NCI-H146 treated with DMSO at 0.1 percent for 48 hours (cell line): Measurements from ENCODE around the gene S100A12.
"Not testable (repeated sequence)": the region's sequence is repeated elsewhere in the genome, so short reads cannot be mapped to it uniquely, and the experiment has no call there.

Source experiments
- DNase-seq: peaks from one replicate; lab custom pipeline; 2025; ENCODE audit not compliant: unreplicated experiment; lab: John Stamatoyannopoulos, UW

Gene S100A12

GRCh38 chr1:153375511-153375910 lies at the start of gene S100A12:
TSS of gene S100A12 (minus strand) at chr1:153375621. CDS start at chr1:153374592, 1,029 bp downstream.
- no peak for DNase-seq

- no peak for DNase-seq
Measured at GRCh38 chr1:153422450-153423068, 47.1 kb upstream of the S100A12 start.

GRCh38 chr1:153420306-153420705 lies 44.9 kb upstream of the S100A12 start:
- no peak for DNase-seq

- not testable (repeated sequence) for DNase-seq
Measured at GRCh38 chr1:153419436-153419793, 44.0 kb upstream of the S100A12 start.

- DNase-seq, result not testable (repeated sequence)
Measured at GRCh38 chr1:153418758-153419435, 43.5 kb upstream of the S100A12 start.

- DNase-seq, result no peak
Measured at GRCh38 chr1:153417136-153417888, 41.9 kb upstream of the S100A12 start.

- no peak for DNase-seq
Measured at GRCh38 chr1:153415850-153416570, 40.6 kb upstream of the S100A12 start, which contains the start of gene S100A7A. TSS of gene S100A7A (plus strand) at chr1:153416520. CDS start at chr1:153418083, 1,563 bp downstream.

- DNase-seq, result not testable (repeated sequence)
Measured at GRCh38 chr1:153413961-153414360, 38.5 kb upstream of the S100A12 start.

GRCh38 chr1:153407274-153407673 lies 31.9 kb upstream of the S100A12 start:
- not testable (repeated sequence) for DNase-seq

GRCh38 chr1:153405825-153406599 lies 30.6 kb upstream of the S100A12 start:
- DNase-seq, result not testable (repeated sequence)

GRCh38 chr1:153404768-153405167 lies 29.3 kb upstream of the S100A12 start:
- DNase-seq, result no peak

GRCh38 chr1:153404086-153404635 lies 28.7 kb upstream of the S100A12 start:
- no peak for DNase-seq

- DNase-seq, result no peak
Measured at GRCh38 chr1:153403421-153404085, 28.1 kb upstream of the S100A12 start.

GRCh38 chr1:153402226-153402625 lies 26.8 kb upstream of the S100A12 start:
- DNase-seq, result no peak

- DNase-seq, result no peak
Measured at GRCh38 chr1:153401461-153401860, 26.0 kb upstream of the S100A12 start.

- peak; percentile 38 for DNase-seq
Measured at GRCh38 chr1:153400244-153400643, 24.8 kb upstream of the S100A12 start.

GRCh38 chr1:153399401-153400055 lies 24.1 kb upstream of the S100A12 start:
- DNase-seq, result no peak

GRCh38 chr1:153397924-153398651 lies 22.7 kb upstream of the S100A12 start:
- no peak for DNase-seq
